NCI-H69 (cell line): ENCODE data around the gene SAXO2.
"Not testable (repeated sequence)": the region's sequence is repeated elsewhere in the genome, so short reads cannot be mapped to it uniquely, and the experiment has no call there.

Experiments used
- DNase-seq: peaks from one replicate; lab custom pipeline; 2025; lab: John Stamatoyannopoulos, UW

SAXO2 gene

DNA sequence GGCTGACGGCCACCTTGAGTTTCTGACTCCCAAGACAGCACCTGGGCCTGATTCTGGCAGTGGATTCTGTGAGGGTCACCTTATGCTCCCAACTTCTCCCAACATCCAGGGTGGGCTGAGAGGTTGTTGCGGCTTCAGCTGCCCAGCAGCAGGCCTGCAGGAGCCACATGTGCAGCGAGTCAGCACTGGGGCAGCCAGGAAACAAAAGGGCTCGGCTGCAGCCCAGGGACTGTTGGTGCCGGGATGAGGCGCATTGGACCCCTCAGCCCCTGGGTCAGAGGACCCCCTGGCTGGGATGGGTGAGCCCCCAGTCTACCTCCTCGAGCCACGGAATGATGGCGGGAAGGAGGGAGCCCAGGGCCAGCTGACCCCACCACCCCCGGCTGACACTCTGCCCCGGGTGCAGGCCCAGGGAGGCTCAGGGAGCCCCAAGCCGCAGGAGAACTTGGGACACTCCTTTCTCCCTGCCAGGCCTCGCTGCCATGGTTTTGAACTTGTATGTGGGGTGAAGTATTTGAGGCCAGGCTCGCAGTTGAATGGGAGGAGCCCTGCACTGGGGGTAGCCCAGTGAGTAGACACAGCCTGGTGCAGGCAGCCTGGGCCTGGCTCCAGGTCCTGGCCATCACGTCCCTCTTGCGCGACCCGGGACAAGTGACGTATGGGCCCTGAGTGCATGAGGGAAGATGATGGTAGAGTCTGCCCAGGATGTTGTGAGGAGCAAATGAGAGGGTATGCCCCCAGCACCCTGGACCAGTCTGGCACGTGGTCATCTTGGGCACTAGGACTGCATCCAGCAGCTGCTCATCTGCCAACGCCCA is 51.5 kb downstream of the SAXO2 start:
- not testable (repeated sequence) for DNase-seq

DNA sequence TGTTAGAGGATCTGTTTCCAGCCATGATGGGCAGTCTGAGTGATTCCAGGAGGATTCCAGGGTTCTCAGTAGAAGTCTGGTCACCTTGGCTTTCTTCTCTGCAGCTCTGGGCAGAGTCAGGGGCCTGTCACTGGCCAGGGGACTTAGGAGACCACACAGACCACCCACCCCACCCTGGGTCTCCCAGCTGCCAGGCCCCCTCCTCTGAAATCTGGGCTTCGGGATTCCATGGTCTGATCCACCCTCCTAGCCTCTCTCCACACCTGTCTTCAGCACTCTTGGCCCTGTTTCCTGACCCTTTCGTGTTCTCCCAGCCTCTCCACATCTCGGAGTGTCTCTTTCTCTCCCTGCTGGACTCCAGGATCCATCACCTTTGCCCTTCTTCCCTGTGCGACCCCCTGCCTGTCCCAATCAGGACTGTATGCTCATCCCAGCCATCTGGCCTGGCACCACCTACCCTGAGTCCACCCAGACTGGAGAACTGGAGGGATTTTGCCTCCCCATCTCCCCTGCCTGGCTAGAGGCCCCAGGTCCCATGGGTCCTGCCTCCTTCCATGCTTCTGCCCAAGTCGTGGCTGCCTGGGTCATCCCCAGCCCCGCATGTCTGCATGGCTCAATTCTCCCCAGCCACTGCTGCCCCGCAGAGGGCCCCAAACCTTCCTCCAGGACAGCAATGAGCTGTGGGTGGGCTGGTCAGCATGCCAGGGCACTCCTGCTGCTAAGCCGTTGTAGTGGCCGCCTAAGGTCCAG is 52.3 kb downstream of the SAXO2 start:
- no peak for DNase-seq

DNA sequence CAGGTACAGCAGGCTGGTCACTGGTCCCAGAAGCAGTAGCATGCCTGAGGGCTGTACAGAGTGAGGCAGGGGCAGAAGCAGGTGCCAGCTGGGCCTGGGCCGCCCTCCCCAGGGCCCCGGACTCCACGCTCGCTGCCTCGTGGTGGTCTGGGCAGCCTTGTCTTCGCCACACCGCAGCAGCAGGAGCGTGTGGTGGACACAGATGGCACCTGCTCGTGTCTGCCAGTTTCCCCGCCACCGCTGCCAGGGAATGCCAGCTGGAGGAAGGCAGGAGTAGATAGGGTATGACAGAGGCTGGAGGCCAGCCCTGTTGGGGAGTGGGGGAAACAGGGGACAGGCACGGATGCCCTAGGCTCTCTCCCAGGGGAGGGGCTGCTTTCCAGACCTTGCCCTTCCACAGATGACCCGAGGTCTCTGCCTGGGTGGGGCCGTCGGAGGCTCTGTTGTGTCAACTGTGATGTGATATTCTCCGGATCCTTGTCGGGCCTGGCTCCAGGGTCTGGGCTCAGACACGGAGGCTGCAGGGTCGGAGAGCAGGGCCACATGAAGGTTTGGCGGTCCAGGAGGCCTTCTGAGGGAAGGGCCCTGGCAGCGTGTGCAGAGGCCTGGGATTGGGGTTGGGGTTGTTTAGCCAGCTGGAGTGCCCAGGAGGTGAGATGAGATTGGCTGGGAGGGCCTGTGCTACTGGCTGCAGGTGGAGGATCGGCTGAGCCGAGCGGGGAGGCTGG is 53.1 kb downstream of the SAXO2 start:
- no peak for DNase-seq

DNA sequence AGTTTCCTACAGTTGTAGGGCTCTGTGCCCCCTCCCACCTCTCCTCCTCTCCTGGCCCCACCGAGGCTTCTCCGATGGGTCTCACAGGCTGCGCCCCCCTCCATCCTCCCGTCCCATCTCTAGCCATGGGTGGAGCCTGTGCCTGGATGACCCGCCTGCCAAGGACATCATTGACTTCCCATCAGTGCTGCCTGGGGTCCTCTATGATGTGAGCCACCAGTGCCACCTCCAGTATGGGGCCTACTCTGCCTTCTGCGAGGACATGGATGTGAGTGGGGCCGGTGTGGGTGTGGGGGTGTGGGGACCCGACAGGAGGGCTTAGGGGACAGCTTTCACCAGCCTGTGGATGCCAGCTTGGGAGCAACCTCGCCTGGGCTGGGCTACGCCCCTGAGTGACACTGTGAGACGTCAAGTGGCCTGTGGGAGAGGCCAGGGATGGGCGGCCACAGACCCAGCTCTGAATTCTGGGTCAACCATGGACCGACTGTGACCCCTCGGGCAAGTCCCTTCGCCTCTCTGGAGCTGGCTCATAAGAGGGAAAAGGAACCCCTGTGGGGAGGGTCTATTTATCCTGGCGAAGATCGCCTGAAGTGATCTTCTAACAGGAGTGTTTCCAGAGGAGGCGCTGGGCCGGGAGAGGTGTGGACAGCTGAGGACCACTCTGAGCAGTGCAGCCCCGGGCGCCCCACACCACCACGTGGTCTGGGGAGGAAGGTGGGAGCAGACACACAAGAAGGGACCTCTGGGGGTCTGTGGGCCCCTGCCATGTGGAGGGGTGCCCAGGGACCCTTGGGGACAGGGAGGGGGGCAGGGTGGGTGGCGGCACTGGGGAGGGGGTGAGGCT is 53.9 kb downstream of the SAXO2 start:
- not testable (repeated sequence) for DNase-seq

DNA sequence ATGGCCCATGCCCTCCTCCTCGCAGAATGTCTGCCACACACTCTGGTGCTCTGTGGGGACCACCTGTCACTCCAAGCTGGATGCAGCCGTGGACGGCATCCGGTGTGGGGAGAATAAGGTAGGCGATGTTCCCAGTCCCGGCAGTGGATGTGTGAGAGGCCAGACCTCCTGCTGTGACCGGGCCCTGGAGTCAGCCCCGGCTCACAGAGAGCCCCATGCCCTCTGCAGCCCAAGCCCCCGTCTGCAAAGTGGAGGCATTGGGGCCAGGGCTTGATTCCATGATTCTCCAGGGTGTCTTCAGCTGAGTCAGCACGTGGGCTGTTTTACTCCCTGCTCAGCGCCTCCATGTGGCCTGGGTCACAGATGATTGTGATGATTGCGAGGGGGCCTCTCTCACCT is 54.5 kb downstream of the SAXO2 start:
- no peak for DNase-seq

DNA sequence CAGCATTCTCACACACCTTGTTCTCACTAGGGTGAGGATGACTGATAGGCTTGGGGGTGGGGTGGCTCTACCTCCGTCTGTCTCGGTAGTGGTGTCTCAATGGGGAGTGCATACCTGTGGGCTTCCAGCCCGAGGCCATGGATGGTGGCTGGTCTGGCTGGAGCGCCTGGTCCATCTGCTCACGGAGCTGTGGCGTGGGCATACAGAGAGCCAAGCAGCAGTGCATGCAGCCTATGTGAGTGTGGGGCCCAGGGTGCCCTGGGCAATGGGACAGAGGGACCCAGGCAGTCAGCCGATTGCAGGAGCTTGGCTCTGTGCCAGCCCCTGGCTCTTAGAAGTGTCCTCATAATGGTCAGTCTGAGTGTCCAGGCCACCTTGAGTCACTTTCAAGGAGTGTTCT is 54.9 kb downstream of the SAXO2 start:
- DNase-seq: not testable (repeated sequence)

DNA sequence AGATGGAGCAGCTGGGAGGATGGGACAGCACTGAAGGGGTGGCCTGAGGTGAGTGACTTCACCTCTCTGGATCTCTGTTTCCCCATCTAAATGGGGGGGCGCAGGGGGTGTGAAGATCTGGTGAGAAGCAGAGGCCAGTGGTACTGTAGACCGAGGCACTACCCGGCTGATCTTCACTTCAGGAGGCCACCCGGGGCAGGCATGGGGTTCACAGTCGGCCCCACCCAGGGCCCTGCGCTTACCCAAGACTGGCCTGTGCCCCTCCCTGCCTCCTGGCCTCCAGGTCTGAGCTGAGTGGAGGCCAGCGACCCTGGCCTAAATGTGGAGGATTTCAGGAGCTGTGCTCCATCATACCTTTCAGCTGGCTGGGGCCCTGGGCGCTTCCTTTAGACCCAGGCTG is 55.7 kb downstream of the SAXO2 start:
- not testable (repeated sequence) for DNase-seq

DNA sequence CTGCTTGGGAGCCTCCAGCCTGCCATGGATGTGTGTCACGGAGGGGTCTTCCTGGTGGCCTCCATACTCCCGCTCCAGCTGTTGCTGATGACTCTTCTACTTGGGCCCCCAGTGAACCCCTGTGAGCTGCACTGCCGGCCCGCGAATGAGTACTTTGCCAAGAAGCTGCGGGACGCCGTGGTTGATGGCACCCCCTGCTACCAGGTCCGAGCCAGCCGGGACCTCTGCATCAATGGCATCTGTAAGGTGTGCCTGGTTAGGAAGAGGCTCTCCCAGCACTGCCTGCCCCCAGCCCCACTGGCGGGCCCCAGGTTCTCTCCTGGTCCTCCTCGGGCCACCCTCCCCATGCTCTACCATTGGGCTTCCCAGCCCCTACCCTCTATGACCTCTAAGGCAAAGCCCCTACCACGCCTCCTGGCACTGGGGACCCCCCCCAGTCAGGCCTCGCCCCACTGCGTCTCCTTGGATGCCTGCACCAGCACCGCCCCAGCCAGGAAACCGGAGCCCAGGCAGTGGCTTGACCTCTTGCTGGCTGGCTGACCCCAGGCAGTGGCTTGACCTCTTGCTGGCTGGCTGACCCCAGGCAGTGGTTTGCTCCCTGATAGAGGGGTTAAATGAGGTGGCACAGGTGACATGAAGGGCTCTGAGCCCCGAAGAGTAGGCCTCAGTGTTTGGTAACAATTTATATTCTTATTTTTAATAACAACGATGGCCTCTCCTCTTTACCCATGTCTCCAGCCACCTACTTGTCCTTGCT is 57.1 kb downstream of the SAXO2 start:
- not testable (repeated sequence) for DNase-seq

DNA sequence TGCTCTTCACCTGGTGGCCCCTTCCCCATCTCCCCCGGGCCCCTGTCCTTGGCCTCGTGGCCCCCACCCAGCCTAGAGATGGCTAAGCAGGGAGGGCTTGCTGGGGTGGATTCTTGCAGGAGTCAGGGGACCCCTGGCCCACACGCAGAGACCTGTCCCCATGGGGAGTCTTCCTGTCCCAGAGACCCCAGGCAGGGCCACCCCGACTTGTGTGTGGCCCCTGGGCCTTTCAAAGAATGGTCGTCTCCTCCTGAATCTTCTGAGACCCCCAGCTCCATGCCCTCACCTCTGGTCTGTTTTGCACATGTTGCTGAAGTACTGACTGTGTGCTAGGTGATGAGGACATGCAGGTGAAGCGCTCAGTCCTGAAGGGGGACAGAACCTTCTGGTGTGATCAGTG is 58.2 kb downstream of the SAXO2 start:
- not testable (repeated sequence) for DNase-seq

DNA sequence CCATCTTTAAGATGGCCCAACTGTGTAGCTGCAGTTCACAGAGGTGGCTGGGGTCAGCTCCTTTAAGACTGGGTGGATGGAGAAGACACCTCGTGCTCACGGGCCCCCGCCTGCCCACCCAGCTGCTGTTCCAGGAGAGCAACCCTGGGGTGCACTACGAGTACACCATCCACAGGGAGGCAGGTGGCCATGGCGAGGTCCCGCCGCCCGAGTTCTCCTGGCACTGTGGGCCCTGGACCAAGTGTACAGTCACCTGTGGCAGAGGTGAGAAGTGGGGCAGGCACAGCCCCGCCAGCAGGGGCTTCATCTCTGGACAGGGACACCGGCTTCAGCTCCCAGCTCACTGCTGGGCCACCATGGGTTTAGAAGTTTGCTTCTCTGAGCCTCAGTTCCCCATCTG is 59.9 kb downstream of the SAXO2 start:
- DNase-seq: not testable (repeated sequence)

DNA sequence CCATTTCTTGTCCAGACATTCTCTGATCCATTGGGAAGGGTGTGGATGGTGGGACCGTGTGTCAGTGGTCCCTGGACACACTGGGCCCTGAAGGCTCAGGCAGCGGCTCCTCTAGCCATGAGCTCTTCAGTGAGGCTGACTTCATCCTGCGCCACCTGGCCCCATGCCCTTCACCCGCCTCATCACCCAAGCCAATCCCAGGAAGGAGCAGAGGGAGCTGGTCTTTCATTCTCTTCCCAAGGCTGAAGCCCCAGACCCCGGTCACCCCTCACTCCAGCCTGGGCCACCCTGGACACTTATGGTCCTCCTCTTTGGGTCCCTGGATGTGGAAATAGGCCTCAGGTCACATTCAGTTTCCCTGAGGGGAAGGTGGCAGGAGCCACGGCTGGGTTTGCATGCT is 62.2 kb downstream of the SAXO2 start:
- DNase-seq: not testable (repeated sequence)

DNA sequence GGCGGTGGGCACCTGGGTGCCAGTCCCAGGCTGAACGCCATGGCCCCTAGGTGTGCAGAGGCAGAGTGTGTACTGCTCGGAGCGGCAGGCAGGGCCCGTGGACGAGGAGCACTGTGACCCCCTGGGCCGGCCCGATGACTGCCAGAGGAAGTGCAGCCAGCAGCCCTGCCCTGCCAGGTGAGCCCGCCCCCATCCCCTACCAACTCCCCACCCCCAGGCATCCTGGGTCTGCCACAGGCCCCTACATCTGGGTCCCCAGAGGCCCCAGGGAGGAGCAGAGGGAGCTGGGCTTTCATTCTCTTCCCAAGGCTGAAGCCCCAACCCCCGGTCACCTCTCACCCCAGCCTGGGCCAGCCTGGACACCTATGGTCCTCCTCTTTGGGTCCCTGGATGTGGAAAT is 63.0 kb downstream of the SAXO2 start:
- DNase-seq: not testable (repeated sequence)

DNA sequence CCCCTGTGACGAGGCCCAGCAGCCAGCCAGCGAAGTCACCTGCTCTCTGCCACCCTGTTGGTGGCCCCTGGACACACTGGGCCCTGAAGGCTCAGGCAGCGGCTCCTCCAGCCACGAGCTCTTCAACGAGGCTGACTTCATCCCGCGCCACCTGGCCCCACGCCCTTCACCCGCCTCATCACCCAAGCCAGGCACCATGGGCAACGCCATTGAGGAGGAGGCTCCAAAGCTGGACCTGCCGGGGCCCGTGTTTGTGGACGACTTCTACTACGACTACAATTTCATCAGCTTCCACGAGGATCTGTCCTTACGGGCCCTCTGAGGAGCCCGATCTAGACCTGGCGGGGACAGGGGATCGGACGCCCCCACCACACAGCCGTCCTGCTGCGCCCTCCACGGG is 64.3 kb downstream of the SAXO2 start:
- DNase-seq: not testable (repeated sequence)

DNA sequence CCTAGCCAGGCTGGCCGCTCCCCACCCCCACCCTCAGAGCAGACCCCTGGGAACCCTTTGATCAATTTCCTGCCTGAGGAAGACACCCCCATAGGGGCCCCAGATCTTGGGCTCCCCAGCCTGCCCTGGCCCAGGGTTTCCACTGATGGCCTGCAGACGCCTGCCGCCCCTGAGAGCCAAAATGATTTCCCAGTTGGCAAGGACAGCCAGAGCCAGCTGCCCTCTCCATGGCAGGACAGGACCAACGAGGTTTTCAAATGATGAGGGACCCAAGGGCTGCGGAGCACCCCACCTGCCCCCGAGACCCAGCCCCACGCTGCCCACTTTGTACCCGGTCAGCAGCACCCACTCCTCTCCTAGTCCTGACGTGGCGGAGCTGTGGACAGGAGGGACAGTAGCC is 64.8 kb downstream of the SAXO2 start:
- not testable (repeated sequence) for DNase-seq

DNA sequence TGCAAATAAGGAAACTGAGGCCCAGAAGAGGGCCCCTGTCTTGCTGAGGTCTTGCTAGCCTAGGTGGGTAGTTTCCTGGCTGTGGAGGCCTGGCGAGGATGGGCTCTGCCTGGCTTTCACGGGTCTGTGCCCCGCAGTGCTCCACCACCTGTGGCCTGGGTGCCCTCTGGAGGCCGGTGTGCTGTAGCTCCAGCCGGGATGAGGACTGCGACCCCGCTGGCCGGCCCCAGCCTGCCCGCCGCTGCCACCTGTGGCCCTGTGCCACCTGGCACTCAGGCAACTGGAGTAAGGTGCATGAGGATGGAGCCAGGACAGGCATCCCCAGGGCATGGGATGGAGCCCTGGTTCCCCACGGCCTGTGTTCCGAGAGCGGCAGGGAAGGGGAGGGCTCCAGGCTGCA is 66.4 kb downstream of the SAXO2 start:
- not testable (repeated sequence) for DNase-seq

DNA sequence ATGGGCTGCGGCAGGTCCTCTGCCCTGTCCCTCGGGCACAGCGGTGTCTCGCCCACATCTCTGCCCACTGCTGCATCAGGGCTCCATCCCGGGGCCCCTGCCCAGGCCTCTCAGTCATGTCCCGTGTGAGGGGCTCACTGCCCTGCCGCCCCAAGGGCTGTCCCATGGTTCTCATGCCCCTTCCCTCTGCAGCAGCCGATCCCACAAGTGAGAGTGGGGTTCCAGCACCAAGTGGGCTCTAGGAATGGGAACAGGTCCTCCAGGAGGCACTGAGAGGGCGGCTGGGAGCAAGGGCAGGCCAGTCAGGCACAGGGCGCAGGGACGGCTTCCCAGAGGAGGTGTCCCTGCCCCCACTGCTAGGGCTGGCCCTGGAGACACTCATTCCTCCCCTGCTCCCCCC is 68.3 kb downstream of the SAXO2 start:
- DNase-seq: not testable (repeated sequence)

DNA sequence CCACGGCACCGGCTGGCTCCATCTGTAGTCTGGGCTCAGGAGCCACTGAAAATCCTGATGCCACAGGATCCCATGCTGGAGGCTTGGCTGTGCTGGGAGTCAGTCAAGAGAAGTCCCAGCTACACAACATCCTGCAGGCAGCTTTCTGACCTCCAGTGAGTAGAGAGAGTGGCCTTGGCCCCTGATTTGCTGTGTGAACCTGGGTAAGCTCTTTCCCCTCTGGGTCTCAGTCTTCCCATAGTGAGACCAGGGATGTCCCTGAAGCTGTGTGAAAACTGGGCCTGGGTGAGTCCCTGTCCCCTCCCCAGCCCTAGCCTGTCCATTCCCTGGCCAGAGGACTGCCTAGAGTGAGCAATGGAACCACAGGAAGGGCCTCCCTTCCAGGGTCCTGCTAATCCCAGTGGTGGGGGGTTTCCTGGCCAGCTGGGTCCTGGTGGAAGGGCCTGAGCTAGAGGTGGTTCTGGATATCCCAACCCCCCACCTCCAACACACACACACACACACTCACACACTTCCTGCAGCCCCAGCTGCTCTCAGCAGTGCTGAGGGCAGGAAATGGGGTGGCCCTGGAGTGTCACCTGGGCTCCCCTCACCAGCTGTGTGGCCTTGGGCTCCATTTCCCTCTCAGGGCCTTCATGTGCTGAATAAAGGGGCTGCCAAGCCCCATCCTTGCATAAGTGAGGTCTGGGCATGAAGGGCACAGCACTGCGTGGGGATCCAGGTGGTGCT is 69.1 kb downstream of the SAXO2 start:
- DNase-seq: not testable (repeated sequence)

DNA sequence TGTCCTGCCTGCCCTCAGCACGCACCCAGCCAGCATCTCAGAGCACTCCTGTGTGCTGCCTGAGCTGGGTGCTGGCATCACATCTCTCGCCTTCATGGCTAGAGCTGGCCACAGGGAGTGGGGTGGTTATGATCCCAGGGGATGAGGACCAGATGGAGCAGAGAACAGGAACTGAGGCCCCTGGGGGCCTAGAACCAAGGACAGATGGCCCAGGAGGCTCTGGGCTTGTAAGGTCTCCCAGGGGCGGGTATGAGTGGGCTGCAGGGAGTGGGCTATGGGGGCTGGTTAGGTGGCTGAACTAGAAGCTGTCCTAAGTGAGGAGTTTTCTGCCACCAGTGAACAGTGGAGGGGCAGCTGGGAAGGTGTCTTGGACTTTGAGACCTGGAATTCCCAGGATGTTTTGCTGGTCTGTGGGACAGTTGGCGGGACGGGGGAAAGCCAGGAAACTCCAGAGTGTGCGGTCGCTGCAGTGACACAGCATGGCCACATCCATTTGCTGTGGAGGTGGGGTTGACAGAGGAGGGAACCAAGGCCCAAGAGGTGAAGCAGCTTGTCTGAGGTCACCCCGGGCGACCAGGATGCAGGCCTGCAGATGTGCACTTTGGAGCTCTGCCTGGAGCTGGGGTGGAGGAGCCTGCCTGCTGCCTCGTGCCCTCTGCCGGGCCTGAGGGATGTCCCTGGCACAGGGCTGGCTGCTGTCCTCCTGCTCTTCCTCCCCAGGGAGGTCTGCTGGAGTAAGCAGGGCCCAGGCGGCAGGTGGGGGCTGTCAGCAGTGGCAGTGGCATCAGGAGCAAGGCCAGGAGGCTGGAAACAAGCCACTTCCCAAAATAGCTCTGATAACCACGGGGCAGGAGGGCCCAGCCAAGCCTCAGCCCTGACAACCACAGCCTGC is 70.3 kb downstream of the SAXO2 start:
- not testable (repeated sequence) for DNase-seq
